ENCODE measurements around the gene RFESD.
A peak's percentile ranks its signal among the peaks of the same experiment; 100 is the strongest.

Gene RFESD

DNA sequence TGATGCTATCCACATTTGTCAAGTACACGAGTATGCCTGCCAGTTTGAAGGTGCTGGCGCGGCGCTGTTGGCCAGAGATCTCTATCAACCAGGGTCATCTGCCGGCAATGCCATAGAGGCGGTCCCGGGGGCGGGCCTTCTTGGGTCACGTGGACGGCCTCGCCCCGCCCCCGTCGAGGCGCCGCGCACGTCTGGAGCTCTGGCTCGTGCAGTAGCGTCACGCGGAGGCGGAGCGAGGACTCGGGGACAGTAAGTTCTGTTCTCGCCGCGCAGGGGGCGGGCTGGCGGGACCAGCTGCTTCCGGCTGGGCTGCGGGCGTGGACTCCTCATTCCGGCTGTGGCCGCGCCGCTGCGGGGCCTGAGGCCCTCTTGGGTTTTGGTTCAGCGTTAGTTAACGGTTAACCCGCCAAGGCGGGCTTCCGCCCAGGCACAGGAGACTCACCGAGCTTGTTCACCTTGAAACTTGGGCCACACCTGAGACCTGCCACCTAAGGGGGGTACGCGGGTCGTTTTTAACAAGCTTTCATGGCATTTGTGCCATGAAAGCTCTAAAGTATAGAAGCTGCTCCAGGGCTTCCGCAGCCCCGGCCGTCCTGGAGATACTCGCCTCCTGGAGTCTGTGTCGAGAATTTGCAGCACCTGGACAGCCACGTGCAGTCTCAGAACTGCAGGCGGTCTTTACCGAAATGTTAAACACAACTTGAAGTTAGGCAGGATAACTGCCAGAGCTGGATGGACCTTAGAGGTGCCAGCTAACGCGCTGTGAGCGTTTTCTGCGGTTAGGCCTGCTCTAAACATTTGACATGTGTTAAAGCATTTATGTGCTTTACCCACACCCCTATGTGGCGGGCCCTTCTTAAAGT, at the start of gene RFESD:
Gene RFESD (plus strand): TSS at position 209 of the 863 bp plus-strand sequence. CDS start 5,495 bp downstream, outside the sequence.
- DNase-seq: peak; percentile 98

DNA sequence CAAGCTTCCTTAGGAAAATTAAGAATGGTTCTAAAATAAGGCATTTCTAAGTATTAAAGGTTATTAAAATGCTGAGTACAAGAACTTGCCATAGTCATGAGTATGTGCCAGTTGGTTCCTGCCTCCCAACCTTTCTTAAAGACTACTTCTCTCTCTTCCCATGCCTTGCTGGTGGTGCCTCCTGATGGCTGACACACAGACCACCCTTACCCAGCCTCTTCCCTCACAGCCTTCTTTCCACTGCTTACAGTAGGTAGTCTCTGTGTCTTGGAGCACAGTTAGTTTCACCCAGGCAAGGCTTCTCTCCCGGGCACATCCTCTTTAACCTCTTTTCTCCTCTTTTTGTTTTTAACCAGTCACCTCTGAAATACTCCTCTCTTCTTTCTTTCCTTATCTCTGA, 47.3 kb upstream of the RFESD start:
- DNase-seq: no peak

DNA sequence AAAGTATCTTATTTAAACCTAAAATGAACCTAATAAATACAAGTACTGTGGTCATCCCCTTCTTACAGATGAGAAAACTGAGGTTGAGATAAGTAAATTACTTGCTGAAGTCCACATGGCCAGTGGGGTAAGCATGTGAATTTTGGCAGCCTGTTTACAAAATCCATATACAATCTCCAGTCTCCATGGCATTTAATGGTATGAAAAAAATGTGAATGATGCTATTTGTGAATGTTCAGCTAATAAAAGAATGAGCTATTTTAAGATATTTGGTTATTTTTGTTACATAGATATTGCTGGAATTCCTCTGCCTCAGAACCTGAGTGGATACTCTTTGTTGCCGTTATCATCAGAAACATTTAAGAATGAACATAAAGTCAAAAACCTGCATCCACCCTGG, 46.0 kb upstream of the RFESD start:
- no peak for DNase-seq

DNA sequence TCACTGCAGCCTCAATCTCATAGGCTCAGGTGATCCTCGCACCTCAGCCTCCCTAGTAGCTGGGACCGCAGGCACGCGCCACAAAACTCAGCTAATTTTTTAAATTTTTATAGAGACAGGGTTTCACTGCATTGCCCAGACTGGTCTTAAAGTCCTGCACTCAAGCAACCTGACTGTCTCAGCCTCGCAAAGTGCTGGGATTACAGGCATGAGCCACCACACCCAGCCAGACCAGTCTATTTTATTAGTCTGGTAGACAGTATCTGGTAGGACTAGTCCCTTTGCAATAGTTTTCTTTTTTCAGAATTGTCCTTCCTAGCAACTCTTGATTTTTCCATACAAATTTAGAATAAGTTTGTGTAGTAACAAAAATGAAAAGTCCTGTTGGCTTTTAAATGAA, 40.8 kb upstream of the RFESD start:
- no peak for DNase-seq

DNA sequence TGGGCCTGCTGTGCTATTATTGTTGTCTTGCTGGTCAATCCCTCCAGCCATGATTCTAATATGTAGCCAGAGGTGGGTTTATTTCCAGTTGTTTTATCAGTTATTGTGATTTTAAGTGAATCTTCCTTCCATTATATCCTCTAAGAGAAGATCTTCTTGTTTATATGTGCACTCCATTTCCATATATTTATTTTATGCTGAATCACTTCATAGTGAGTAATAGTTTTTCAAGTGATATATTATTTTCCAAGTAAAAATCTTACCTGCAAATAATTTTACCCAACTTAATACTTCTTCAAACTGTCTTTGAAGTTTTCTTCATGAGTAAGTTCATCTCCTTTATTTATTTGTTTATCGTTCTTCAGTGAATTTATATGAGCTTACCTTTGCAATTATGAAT, 40.2 kb upstream of the RFESD start:
- no peak for DNase-seq

DNA sequence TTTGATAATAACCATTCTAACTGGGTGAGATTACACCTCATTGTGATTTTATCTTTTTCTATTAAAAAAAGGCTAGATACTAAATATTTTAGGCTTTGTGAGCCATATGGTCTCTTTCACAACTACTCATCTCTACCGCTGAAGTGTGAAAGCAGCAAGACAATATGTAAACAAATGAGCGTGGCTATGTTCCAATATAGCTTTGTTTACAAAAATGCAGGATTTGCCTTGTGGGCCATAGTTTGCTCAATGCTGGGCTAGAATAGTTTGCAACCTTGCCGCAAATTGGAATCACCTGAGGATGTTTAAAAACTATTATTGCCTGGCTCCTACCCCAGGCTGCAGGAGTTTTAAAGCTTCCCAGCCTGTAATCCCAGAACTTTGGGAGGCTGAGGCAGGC, 36.9 kb upstream of the RFESD start:
- DNase-seq: no peak

DNA sequence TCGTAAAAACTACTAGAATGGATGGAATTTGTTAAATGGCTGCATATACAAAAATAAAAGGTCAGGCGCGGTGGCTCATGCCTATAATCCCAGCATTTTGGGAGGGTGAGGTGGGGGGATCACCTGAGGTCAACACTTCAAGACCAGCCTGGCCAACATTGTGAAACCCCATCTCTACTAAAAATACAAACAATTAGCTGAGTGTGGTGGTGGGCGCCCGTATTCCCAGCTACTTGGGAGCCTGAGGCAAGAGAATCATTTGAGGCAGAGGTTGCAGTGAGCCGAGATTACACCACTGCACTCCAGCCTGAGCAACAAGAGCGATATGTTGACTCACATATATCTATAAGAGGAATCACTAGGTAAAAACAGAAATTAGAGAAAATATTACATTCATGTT, 36.0 kb upstream of the RFESD start:
- DNase-seq: no peak

DNA sequence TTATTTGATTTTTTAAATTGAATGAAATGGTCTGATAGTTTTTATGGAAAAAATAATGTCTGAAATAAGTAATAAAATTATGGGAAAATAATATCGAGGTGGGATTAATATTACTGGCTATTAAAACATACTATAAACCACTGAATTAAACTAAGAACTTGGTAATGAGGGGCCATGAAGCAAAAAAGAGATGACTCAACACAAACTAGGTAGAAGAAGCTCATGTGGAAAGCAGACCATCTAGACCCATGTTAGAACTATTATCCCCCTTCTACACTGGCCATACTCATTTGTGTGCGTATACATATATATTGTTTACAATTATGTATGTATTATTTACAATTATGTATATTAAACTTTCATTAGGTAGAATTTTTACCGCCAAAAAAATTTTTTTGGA, 35.2 kb upstream of the RFESD start:
- DNase-seq: no peak

DNA sequence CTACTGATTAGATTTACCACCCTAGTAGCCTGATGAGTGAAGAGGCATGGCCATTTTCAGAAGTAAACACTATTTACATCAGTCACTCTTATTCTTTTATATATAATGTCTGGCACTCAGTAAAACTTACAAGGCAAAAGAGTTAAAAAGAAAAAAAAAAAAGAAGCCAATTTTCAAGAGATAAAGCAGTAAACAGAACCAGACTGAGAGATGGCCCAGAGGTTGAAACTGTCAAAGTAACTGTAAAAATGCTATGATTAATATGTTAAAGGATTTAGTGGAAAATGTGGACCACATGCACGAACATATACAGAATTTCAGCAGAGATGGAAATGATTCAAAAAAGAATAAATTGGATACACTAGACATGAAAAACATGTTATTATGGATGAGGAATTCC, 33.1 kb upstream of the RFESD start:
- DNase-seq: no peak

DNA sequence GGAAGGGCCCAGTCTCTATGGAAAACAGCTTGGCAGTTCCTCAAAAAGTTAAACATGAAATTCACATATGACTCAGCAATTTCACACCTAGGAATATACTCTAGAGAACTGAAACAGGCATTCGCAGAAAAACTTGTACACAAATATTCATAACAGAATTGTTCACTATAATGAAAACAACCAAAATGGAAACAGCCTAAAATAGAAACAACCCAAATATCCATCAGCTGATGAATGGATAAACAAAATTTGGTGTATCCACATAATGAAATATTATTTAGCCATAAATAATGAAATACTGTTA, 31.5 kb upstream of the RFESD start:
- no peak for DNase-seq

DNA sequence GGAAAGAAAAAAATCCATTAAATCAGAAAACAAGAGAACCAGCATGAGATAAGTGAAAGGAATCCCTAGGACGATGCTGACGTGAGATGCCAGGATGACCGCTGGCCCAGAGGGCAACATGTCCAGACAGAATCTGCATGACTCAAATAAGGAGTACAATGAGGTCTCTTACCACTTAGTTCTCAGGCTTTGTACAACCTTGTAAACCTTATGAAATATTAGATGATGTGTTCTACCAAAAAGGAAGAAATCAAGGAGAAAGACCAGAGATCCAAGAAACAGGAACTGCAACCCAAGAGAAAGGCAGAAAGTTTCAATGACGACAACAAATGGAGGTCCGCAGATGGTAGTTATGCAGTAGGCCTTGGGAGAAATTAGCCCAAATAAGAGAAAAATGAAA, 29.5 kb upstream of the RFESD start:
- DNase-seq: no peak

DNA sequence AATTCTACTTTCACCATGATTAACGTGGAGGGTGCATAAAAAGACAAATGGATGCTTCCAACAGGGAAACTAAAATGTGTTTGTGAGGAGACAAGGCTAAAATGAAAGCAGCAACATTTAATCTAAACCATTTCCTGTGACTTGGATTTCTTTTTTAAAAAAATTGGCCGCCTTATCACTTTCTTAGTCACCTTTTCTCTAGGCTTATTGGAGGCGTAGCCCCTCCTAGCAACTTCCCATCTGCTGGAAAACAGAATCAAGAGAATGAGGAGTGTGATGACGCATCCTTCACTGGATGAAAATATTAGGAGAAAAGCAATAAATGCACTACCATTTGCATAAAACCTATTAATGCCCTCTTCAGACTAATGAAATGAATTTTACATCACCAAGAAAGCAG, 27.5 kb upstream of the RFESD start:
- no peak for DNase-seq

DNA sequence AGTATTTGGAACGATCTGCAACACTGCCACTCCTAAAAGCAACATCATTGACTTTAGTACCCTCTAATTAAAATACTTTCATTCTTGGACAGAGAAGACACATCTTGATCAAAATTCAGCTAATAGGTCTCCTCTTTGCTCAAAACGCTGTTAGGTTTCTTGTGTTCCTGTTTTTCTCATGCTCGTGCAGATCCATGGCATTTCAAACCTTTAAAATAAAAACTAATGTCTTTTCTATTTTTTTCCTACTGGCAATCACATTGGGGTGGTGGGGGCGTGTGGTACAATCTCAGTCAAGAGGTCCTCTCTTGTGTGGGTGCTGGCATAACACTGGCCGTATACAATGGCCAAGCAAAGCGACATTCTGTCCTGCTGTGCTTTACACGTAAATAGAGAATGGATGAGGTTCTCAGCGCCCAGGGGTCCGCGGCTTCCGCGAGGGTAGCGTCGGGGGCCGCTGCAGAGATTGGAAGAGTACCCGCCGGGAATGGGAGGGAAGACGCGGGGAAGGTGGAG, 27.0 kb upstream of the RFESD start:
- DNase-seq: no peak

DNA sequence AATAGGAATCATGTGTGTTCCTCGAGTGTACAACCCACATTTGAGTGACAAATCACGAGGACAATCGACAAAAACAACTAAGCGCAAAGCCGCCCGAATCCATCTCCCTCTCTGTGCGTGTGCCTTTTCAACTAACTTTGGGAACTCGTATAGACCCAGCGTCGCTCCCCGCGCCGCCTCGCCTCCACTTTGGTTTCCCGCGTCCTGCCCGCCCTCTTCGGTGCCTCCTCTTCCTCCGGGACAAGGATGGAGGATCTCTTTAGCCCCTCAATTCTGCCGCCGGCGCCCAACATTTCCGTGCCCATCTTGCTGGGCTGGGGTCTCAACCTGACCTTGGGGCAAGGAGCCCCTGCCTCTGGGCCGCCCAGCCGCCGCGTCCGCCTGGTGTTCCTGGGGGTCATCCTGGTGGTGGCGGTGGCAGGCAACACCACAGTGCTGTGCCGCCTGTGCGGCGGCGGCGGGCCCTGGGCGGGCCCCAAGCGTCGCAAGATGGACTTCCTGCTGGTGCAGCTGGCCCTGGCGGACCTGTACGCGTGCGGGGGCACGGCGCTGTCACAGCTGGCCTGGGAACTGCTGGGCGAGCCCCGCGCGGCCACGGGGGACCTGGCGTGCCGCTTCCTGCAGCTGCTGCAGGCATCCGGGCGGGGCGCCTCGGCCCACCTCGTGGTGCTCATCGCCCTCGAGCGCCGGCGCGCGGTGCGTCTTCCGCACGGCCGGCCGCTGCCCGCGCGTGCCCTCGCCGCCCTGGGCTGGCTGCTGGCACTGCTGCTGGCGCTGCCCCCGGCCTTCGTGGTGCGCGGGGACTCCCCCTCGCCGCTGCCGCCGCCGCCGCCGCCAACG, 26.3 kb upstream of the RFESD start, which contains the start of gene GPR150:
Gene GPR150 (plus strand): TSS at position 58 of the 840 bp plus-strand sequence. CDS start 189 bp downstream, at position 247.
- DNase-seq: peak; percentile 81

DNA sequence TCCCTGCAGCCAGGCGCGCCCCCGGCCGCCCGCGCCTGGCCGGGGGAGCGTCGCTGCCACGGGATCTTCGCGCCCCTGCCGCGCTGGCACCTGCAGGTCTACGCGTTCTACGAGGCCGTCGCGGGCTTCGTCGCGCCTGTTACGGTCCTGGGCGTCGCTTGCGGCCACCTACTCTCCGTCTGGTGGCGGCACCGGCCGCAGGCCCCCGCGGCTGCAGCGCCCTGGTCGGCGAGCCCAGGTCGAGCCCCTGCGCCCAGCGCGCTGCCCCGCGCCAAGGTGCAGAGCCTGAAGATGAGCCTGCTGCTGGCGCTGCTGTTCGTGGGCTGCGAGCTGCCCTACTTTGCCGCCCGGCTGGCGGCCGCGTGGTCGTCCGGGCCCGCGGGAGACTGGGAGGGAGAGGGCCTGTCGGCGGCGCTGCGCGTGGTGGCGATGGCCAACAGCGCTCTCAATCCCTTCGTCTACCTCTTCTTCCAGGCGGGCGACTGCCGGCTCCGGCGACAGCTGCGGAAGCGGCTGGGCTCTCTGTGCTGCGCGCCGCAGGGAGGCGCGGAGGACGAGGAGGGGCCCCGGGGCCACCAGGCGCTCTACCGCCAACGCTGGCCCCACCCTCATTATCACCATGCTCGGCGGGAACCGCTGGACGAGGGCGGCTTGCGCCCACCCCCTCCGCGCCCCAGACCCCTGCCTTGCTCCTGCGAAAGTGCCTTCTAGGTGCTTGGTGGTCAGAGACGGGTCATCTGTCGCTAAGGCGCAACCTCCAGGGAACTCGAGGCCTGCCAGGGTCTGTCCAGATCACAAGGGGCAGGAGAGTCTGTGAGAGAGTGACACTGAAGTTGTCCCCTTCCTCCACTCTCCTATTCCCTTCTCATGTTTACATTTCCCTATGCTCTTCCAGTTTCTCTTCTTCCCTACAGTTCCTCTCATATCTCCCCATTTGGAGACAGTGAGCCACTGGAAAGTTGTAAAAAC, 25.4 kb upstream of the RFESD start:
- DNase-seq: peak; percentile 80

DNA sequence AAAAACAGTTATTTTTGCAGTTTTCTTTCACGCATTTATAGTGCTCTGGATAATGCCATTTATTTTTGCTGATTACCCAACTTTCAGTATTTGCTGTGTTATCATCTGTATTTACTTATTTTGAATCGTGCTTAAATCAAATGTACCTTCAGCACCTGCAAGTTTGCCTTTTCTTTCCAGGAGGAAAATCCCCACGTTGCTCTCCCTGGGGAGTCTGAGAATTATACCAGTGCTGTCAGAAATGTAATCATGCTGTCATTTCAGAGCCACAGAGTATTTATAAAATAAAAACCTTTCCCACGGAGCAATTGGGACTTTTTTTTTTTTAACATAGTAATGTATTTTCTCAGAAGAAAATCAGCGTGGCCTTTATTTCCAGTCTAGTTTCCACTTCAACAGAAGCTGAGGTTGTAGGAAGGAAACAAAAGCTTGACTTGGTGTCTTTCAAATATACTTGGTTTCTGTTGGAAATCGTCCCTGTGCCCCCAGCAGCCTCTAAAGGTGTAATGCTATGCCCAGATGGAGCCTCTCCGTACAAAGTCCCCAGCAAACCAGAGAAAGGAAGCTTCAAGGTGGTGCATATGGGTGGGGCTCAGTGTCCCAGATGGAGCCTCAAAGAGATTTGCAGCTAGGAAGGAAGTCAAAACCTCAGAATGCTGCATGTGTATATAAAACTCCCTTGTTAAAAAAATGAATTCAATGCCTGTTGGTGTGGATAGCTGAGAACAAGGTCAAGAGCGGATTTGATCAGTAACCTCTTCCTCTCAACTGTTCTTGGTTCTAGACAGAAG, 24.5 kb upstream of the RFESD start:
- DNase-seq: no peak

DNA sequence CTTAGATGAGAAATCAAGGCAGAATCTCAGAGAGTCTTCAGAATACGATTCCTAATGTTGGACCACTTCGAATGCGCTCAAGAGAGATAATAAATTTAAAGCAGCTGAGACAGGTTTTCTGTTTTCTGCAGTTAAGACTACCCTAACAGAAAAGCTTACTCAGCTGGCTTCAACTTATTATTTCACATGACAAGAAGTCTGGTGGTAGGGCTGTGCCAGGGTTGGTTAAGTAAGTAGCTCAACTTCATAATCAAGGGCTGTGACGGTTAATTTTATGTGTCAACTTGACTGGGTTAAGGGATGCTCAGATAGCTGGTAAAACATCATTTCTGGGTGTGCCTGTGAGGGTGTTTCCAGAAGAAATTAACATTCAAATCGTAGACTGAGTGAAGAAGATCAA, 22.9 kb upstream of the RFESD start:
- no peak for DNase-seq

DNA sequence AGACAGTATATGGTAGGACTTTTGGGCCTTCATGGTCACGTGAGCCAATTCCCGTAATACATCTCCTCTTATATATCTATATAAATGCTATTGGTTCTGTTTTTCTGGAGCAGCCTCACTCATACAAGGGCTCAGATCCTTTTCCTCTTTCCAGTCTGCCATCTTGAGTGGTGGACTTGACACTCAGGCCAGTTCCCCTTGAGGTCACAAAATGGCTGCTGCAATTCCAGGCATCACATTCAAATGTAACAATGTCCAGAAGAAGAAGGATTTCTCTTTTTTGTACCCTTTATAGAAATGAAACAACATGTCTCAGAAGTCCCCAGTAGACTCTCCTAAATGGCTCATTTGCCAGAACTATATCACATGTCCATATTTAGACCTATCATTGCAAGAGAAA, 22.2 kb upstream of the RFESD start:
- DNase-seq: no peak

DNA sequence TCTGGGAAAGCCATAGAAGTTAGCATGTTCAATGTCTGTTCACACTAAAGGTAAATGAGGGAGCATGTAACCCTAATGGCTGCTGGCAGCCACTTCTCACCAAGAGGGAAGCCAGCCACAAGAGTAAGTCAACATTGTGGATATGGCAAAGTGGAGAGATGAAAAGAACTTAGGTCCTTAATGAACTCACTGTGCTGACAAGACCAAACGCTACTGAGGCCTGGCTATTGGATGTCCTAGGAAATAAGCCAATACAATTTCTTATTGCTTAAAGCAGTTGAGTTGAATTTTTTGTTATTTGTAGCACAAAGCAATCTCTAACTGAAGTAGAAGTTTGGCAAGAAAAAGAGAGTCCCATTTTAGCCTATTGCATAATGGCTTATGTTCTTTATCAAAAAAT, 19.9 kb upstream of the RFESD start:
- DNase-seq: no peak

DNA sequence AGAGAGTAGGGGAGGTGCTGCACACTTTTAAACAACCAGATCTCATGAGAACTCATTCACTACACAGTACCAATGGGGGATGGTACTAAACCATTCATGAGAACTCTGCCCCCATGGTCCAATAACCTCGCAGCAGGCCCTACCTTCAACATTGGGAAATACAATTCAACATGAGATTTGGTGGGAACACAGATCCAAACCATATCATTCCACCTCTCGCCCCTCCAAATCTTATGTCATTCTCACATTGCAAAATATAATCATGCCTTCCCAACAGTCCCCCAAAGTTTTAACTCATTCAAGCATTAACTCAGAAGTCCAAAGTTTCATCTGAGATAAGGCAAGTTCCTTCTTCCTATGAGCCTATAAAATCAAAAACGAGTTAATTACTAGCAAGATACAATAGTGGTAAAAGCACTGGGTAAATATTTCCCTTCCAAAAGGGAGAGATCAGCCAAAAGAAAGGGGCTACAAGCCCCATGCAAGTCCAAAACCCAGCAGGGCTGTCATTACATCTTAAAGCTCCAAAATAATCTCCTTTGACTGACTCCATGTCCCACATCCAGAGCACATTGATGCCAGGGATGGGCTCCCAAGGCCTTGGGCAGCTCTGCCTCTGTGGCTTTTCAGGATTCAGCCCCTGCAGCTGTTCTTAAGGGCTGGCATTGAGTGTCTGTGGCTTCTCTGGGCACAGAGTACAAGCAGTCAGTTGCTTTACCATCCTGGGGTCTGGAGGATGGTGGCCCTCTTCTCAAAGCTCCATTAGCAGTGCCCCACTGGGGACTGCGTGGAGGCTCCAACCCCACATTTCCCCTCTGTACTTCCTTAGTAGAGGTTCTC, 18.4 kb upstream of the RFESD start:
- DNase-seq: no peak

DNA sequence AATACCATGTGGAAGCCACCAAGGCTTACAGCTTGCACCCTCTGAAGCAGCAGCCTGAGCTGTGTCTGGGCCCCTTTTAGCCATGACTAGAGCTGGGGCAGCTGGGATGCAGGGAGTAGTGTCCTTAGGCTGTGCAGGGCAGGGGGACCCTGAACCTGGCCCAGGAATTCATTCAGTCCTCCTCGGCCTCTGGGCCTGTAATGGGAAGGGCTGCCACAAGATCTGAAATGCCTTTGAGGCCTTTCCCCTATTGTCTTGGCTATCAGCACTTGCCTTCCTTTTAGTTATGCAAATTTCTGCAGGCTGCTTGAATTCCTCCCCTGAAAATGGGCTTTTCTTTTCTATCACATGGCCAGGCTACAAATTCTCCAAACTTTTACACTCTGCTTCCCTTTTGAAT, 17.6 kb upstream of the RFESD start:
- DNase-seq: no peak

Data from eye (tissue), 1 donor.